ENCODE results near the gene KIAA1328. TPM values are rescaled to one million over a fixed set of nuclear protein-coding genes. Genes with fewer than 3 reads are reported as not detected.

The KIAA1328 gene
- total and polyA plus RNA-seq, 9 of the 15 experiments (the other 6 are each of a cell fraction or from before 2014, with no cell fraction given) = 4.0 to 8.6 (median 7.4) TPM

- in situ Hi-C loops (cut with MboI) (no loop called here), intact Hi-C loops (cut with micrococcal nuclease) (no loop called here)
- DNase-seq (ENCODE audit: extremely low read depth in 1 of 4, low spot score in 3 of 4) (peak; percentile 18 to 52 (median 42)), ATAC-seq (peak; percentile 82), FAIRE-seq (no peak)
- ChIA-PET CTCF (ENCODE audit: low intra/inter-chr PET ratio) (no interaction called here), POLR2A (interaction anchor here (0.7 kb wide), 1 partner anchor 46 kb away, joined by 3 read pairs; no protein-coding TSS in a partner anchor)
- H2AFZ ChIP-seq (ENCODE audit: low read depth, low read length) = no peak overlapping the region
- H3K27ac ChIP-seq (ENCODE audit: extremely low read depth, low read depth, low read length) = no peak overlapping the region
- no peak overlapping the region for H3K4me2 ChIP-seq (ENCODE audit: insufficient read depth, low read length)
- under 1% methylated on average over 13 of the region's 13 CpGs for WGBS (ENCODE audit: insufficient coverage, low coverage, missing lambda C conversion rate)
- H3K36me3 ChIP-seq (ENCODE audit: control insufficient read depth, insufficient read depth, low read length) = no peaks in the 10 kb centered on the region
- no peak overlapping the region; a peak in 1 of 4 replicates for H3K9ac ChIP-seq (ENCODE audit: insufficient read depth in 1 of 2, low read depth in 2 of 2, low read length in 2 of 2)
- no peak overlapping the region for H3K4me3 ChIP-seq
- TF ChIP-seq RAD21 (CRISPR knock-in tag; conservative IDR thresholded peaks at IDR 0.05 in 1 of 2, IDR thresholded peaks at IDR 0.05 in 1 of 2) (peak in 1 of 2 experiments; percentile 11; a peak in 1 of 4 replicates), BCOR (IDR thresholded peaks at IDR 0.05) (no peak), ZNF717 (CRISPR knock-in tag; IDR thresholded peaks at IDR 0.05) (no peak), CTCF (IDR thresholded peaks at IDR 0.05 in 2 of 3, conservative IDR thresholded peaks at IDR 0.05 in 1 of 3; ENCODE audit: insufficient read depth in 2 of 3, low read depth in 1 of 3, low read length in 3 of 3) (peak; percentile 37 to 53 (median 48); a peak in 5 of 6 replicates), TRIM28 (IDR thresholded peaks at IDR 0.05) (no peak), BACH1 (tag; IDR thresholded peaks at IDR 0.05) (no peak)
- TF ChIP-seq, protein P1, sequence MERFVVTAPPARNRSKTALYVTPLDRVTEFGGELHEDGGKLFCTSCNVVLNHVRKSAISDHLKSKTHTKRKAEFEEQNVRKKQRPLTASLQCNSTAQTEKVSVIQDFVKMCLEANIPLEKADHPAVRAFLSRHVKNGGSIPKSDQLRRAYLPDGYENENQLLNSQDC (CRISPR knock-in tag; IDR thresholded peaks at IDR 0.05) = no peak
- H3K9me1 ChIP-seq (ENCODE audit: control insufficient read depth, insufficient read depth, low read length) = no peaks in the 10 kb centered on the region
- peaks cover 0 to 2% of the 10 kb centered on the region in 2 experiments; a peak in 2 of 5 replicates for H3K27me3 ChIP-seq (ENCODE audit: control insufficient read depth in 2 of 2, insufficient read depth in 2 of 2, low read length in 2 of 2)
- BruUV-seq (replicated peaks) = no TSS peak
- H3K9me3 ChIP-seq (replicated peaks; ENCODE audit: control insufficient read depth, insufficient read depth, low read depth, low read length) = no peaks in the 10 kb centered on the region
- no peaks in the 10 kb centered on the region for H3K79me2 ChIP-seq (ENCODE audit: control insufficient read depth, insufficient read depth, low read length)
- H3K4me1 ChIP-seq (replicated peaks in 1 of 2; ENCODE audit: control insufficient read depth in 2 of 2, insufficient read depth in 2 of 2, low read length in 2 of 2) = peaks cover 0 to 4% of the 10 kb centered on the region in 2 experiments; a peak in 1 of 5 replicates
- no peaks in the 10 kb centered on the region for H4K20me1 ChIP-seq (replicated peaks; ENCODE audit: control insufficient read depth, insufficient read depth, low read length)
Observed at GRCh38 chr18:37266290-37266689, 437.4 kb downstream of the KIAA1328 start.

All from K562 (cell line).